GM19452 (cell line): ENCODE data around the gene PSMD6.

Experiments used
- ATAC-seq: cut with Tn5 transposase; IDR thresholded peaks from one replicate; pipeline ENCODE4 v1.9.1; 2021; ENCODE audit not compliant: unreplicated experiment

The PSMD6 gene

DNA sequence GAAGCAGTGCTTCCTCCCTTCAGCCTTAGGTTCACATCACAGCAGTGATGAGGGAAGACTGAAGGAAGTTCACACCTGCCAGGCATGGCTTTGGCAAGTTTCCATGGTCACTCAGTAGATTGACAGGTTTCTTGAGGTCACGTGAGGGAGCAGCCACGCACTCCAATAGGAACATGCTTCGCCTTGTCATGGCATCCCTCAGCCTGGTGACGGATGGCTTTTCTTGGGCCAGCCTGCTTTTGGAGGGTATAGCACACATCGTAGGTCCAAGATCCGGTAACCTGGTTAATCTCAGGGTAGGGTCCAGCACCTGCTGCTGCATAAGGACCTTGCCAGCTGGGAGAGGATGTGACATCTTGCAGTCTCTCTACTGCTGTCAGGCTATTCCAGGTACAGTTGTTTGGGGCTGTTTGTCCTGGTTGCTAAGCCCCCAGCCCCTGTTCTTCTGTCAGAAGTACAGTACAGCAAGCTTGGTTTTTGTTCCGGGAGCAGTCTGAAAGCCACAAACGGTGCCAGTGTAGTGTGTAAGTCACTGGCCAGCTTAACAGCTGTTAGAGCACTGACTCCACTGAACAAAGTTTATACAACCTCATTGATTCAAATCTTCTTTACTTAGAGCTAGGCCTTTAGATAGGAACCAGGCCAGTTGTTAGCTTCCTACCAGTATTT lies 42.3 kb downstream of the PSMD6 start:
- ATAC-seq = no peak

DNA sequence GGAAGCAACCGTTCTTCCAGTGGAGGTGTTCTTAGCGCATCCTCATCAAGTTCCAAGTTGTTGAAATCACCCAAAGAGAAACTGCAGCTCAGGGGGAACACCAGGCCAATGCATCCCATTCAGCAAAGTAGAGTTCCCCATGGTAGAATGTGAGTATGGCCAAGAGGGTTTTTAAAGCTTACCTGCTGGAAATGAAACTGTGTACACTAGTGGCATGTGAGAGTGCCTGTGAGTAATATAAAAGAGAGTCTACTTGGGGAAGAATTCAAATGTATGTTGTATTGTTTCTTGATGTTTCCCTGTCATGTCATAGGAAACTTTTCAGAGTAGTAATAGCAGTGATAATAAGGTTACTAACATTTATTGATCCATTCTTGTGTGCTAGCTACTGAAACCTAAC lies 43.3 kb downstream of the PSMD6 start:
- ATAC-seq = no peak

DNA sequence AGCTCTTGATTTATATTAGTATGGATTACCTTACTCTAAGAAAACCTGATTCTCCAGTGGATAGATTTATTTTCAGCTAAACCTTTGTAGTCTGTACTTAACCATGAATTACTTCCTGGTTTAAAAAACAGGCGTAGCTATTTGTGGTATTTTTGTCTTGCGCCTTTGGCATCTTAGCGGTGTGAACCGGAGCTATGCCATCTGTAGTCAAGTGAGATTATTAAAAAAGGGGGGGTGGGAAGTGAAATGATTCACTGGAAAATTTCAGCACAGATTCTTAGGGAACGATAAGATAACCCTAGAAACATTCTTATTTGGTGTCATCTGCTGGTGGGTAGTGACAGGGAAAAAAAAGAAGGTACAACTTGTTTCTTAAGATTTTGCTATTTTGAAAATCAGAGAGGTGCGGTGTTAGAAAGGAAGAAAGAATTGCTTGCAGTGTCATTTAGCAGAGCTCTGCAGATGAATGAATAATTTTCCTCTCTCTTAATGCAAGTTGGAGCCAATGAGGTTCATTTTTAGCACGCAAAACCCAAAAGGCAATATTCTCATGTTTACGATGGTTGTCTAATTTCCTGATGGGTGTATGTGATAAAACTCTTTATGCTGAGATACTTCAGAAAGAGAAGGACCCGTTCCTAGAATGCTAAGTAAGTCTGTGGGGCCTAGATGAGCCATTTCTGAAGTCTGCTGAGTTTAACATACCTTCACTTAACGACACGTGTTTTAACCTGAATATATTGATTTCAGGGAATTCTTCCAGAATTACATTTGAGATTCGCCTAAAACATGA lies 44.0 kb downstream of the PSMD6 start:
- no peak for ATAC-seq

DNA sequence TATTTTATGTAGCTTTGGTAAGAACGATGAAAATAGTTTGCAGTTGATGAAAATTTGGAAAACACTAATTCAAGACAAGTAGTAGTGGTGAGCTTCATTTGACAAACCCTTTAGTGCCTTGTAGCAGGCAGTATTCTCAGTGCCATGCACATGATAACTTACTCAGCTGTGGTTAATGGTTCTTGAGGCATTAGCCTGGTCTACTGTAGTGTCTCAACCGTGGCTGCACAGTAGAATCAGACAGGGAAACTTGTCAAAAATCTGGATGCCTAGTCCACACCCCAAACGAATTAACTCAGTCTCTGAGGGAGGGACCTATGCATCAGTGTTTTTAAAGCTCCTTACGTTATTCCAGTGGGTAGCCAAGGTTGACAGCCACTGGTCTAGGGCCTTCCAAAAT lies 45.4 kb downstream of the PSMD6 start:
- ATAC-seq = no peak

DNA sequence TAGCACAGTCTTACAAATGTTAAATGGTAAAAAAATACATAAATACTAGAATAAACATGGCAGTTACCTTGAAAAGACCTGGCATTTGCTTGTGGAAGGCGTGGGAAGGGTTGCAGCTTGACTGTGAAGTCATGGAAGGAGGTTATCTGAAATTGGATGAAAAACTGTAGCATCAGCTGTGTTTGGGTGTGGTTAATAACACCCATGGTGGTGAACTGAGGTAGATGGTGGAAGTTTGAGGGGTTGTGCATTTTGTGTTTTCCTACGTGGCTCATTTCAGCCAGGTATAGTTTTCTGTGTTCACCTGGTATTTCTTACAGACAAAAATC lies 46.5 kb downstream of the PSMD6 start:
- no peak for ATAC-seq

DNA sequence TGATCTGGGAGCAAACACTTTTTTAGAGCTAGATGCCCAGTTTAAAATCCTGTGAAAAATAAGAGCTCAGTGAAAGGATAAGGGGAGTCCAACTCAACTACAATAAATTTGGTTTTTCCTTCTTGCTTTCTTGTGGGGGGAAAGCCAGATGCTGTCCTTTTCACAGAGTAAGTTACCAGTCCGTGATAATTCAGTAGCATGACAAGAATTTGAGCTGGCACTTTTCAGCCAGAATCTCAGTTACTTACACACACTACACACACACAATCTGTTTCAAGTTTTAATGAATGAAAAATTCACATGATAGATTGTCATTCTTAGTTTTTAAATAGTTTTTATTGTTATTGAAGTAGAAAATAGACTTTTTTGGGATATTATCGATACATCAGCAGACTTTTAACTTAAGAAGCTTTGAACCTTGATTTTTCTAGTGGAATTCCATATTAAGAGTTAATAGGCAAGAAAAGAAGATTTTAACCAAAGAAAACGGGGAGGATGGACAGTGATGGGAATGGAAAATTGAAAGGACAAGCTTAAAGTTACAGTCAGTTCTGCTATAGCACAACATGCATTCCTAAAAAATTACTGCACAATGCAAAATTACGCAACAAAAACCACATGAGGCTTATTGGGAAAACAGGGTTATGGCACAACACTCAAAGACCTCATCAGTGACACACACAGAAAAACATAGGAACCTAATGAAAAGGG lies 47.0 kb downstream of the PSMD6 start:
- no peak for ATAC-seq

DNA sequence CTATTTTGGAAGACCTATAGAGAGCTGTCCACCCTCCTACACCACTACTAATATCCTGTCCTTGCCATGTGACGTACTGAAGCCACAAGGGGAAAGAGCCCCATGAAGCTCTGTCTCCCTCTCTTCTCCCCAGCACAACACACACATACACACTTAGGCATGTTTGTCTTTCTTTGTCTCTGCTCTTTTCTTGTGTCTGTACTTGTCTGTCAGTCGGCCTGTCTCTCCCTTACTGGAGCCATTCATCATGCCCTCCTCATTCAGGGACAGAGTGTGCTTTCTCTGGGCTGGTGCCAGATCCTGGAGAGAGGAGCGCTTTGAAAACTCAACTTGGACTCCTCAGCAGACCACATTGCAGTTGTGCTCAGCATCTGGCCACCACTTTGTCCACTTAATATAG lies 47.6 kb downstream of the PSMD6 start:
- no peak for ATAC-seq

DNA sequence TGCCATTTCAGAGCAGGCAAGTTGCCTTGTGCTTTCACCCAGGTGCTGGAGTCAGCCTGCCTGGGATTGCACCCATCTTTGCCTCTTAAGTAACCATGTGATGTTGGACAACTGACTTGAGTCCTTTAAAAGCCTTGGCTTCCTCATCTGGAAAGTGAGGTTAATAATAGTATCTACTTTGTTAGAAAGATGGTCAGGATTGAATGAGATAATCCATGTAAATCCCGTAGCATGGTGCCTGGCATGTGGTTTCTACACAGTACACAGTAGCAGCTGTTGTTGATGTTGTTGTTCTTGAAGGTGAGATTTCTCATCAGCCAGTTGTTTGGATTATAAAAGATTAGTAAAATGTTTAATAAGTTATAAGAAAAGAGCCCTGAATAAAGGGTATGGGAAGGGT lies 48.8 kb downstream of the PSMD6 start:
- no peak for ATAC-seq

DNA sequence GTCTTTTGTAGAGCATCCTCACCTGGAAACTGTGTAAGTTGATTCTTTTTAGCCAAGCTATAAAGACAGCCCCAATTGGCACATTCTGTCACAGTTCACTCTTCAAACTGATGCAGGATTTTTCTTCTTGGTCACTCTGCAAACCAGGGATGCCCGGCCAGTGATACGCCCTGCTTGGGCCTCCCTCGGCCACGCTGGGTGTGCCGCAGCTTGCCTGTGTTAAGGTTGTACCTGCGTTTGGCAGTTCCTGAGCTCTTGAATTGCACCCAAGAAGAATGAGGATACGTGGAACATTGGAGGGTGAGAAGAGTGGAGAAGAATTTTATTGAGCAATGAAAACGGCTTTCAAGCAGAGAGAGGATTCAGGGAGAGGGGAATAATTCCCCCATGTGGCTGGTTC lies 49.9 kb downstream of the PSMD6 start:
- ATAC-seq = no peak

DNA sequence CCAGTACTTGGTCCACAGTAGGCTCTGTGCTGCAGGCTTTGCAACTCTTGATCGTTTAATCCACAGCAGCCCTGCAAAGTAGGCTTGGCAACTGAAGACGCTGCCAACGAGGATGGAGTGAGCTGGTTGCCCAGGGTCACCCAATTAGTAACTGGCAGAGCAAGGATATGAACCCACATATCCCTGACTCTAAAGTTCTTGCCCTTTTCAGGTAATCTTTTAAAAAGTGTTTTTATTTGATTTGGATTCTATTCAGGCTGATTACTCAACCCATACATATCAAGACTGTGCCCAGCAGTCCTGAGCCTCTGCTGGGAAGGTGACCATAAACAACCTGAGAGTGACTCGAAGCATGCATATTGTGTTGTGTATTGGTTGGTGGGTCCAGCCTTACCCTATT lies 50.3 kb downstream of the PSMD6 start:
- no peak for ATAC-seq

DNA sequence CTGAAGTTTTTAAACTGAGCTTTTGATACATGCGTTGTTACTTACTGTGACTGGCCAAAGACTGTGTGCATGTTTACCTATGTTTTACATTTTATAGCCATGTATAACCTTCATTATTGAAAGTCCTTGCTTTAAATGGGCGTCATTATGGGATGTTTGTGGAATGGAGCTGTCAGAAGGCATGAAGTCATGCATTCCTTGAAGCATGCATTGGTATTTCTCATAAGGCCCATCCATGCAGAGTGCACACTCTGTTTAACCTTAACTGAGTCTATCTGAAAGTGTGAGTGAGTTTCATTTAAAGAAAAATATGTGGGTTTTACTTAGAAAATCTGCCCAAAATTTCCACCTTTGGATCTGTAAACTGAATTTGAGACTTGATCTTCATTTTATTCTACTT lies 51.1 kb downstream of the PSMD6 start:
- ATAC-seq = no peak

DNA sequence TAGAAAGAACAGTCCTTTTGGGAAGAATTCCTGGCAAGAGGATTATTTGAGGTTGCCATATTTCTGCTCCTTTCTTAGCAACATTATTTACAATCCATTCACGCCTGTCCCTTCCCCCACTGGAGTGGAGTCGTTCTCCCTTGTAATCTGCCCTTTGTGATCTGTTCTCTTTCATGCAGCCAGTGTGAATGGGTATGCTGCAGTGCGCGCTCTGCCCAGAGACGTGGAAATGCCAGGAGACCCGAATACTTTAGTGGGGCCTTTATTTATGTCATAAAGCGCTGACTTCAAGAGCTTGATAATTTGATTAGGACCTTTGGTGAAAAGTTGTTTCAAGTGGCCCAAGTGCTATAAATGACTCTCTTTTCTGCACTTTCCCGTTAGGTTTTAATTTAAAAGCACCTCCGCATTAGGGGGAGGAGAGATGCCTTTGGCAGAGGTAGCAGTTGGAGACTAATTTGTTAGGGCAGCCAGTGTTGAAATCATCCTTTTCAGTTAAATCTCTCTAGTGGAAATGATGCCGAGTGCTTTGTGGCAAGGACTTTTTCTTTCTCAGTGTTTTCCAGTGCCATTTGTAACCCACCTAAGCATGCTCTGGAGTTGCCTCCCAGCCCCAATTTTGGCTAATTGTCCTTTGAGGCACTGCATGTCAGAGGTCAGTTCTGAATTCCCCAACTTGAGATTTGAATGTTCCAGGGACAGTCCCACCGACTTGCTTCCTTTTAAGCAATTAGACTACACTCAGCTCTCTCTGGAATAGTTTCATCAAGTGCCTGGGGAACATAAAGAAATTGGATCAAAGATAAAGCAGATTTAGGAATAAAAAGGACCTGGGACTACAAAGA lies 52.4 kb downstream of the PSMD6 start:
- ATAC-seq = no peak

DNA sequence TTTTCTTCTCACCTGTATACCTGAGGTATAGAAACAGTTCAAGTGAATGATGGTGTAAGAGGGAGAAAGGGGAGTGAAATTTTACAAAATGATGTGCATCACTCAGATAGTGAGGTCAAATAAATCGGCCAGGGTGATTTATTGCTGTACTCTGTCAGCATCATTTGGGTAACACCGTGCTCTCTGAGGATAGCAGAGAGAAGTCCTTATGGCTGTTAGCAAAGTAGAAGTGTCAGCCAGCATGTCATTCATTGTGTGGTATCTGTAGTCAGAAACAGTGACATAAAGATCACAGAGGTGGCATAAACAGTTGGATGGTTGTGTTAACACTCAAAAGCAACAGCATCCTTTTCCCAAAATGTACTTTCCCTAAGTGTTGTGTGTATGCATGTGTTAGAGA lies 53.4 kb downstream of the PSMD6 start:
- no peak for ATAC-seq

DNA sequence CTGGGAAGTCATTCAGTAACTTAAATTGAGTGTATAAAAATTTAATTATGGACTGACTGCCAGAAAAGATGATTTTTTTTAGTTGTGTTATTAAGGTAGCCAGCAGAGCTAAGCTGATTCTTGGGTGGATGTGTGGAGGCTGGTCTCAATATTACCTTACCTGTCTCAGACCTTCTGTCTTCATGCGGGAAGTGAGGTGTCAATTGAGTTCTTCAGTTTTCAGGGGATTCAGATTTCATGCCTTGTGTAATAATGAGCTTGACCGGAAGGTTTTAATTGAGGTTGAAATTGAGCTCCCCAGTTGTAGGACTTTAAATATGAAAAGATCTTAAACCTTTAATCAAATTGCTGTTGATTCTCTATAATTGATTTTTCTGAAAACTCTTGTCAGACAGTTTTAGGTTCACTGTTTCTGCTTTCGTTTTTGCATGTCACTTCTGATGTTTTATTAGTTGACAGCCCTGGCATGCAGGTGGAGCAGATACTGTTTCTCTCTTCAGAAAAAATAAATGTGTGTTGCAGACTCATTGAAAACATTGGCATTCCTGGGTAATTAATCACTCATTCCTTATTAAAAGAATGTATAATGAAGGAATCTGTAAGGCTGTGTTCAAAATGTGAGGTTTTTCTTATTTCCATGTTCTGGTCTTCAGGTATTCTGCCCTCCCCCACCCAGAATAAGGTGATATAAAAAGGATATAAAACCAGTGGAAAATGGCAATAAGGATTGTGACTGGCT lies 54.5 kb downstream of the PSMD6 start:
- peak; percentile 20 for ATAC-seq

DNA sequence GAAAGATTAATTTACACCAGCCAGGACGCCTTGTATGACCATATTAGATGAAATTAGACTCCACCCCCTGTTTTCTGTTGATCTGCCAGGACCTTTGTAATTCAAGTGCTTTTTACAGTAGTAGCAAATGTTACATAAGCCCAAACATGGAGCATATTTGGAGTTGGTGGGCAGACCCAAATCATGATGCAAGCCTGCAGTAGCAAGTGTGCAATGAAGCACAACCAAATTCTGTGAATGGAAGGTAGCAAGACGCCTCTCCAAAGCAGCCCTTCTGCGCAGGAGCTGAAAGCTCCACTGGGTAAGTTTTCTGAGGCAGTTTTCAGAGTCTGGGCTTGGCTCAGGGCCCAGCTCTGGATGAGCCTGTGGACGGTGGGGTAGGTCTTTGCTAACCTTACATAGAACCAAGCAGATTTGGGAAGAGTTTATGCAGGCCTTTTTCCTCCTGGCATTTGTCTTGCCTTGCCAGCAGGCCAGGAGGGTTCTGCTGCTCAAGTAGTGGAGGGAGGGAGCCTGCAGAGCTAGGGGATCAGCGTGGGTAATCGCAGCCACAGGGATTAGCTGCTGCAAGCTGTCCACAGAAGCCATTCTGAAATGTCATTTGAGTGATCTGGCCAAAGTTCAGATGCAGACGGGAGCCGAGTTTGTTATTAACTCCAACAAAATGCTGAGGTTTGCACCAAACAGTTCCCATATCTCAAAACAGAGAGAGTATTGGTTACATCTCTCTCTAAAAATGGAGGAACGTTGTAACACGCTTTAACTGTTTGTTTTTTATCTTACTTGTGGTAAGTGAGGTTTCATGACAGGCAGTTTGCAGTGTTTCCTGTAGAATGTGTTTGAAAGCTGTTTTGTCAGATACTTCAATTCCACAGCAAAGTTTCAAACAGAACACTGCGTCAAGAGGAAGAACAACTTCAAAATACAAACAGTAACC lies 55.4 kb downstream of the PSMD6 start:
- peak; percentile 73 for ATAC-seq

DNA sequence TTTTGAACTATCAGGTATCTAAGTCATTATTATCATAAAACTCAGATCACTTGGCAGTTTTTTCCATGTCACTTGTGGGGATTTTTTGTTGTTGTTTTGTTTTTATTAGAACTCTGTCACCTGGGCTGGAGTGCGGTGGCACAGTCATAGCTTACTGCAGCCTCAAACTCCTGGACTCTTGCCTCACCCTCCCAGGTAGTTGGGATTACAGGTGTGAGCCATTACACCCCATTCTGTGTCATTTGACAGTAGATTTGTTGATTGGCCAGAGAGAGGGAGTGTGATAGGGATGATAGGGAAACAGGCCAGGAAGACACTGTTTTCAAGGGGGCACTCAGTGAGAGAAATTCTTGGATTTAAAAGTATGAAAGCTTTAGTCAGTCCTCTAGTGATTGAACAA lies 56.4 kb downstream of the PSMD6 start:
- no peak for ATAC-seq

DNA sequence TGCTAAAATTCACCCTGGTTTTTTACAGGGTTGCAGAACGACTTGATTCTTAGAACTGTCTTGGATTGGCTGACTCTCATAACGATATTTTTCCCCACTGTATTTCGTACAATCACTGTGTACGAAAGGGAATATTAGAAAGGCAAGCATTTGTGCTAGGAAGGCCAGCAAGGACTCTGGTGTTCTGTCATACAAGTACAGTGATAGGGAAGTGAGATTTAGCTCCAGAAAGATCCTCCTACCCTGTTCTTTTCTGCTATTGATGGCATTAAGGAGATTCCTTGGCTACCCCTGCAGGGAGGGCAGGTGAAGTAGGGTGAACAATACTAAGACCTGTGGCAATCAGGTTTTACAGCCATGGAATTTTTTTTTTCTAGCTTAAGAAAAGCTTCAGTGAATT lies 57.3 kb downstream of the PSMD6 start:
- ATAC-seq = no peak

DNA sequence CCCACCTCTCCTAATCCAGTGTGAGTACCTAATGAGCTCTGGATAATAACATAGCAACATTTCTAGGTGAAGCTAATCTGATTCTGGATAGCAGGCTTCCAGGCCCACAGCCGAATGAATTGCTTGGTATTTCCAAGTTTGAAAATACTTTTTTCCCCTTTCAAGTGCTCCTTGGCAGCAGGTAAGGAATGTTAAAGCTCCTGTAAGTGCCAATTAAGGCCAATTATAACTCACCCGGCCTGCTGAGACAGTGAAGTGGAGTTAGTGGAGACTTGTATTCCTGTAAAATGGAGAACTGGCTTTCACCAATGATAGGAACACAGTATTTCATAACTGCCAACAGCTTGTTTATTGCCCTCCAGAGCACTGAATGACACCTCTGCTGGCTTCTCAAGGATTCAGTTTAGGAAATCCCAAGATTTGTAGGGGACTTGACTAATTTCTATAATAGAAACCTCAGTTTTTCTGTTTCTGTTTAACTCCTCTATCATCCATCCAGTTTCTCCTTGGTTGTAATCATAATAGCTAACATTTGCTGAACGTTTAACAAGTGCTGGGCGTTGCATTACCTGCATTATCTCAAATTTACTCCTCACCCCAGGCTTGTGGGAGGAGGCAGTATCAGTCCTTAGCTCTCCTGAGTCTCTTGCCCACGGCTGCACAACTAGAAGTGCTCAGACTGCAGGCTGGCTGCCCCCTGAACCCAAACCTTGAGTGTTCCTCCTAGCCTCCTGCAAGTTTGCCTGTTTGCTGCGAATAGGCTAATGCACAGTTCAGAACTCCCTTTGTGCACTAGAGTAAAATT lies 58.4 kb downstream of the PSMD6 start:
- no peak for ATAC-seq

DNA sequence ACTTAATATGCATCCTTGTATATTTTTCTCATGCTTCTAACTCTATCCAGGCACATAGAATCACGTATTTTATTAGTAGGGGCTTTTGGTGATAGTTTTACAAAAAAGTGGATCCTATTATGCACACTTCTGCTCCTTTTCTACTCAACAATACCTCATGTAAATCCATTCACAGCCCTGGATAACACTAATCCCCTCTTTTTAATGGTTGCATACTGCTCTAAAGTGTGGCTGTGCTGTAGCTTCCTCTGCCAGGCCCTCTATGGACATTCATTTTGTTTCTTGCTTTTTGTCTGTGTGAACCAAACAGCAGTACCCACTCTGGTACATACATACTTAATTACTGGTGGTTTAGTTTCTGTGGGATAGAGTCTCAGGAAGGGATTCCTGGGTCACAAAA lies 59.8 kb downstream of the PSMD6 start:
- ATAC-seq = no peak
